Neural progenitor cell (in vitro differentiated cells): ENCODE measurements around the gene BBS4. TPM values are rescaled to one million over a fixed set of nuclear protein-coding genes. Genes with fewer than 3 reads are reported as not detected.

ENCODE experiments used
- DNase-seq: peaks from one replicate; pipeline ENCODE4 v3.0.0-alpha.2; 2016; ENCODE audit warnings: low spot score
- H2AFZ ChIP-seq: fragments of 200-600 bp; sonication (generic); replicated peaks from 2 replicates; pipeline ENCODE4 v1.6.1; 2016; ENCODE audit warnings: antibody characterized with exemption
- H3F3A ChIP-seq: fragments of 200-600 bp; sonication (generic); 2 replicates; pipeline ENCODE4 v1.6.1; 2016; ENCODE audit warnings: antibody characterized with exemption, low read depth
- H3K27ac ChIP-seq: fragments of 200-600 bp; sonication (generic); 2 replicates; pipeline ENCODE4 v1.5.1; 2016; ENCODE audit warnings: mild to moderate bottlenecking
- H3K27me3 ChIP-seq: fragments of 200-600 bp; sonication (generic); 2 replicates; pipeline ENCODE4 v1.6.1; 2016; ENCODE audit warnings: mild to moderate bottlenecking, moderate library complexity
- H3K36me3 ChIP-seq: fragments of 200-600 bp; sonication (generic); 2 replicates; pipeline ENCODE4 v1.5.1; 2016
- H3K4me1 ChIP-seq: fragments of 200-600 bp; sonication (generic); 2 replicates; pipeline ENCODE4 v1.6.1; 2016; ENCODE audit warnings: mixed run types
- H3K4me2 ChIP-seq: fragments of 200-600 bp; sonication (generic); 2 replicates; pipeline ENCODE4 v1.6.1; 2016
- H3K4me3 ChIP-seq: fragments of 200-600 bp; sonication (generic); 2 replicates; pipeline ENCODE4 v1.5.1; 2016
- H3K79me2 ChIP-seq: fragments of 200-600 bp; sonication (generic); 2 replicates; pipeline ENCODE4 v1.6.1; 2016; ENCODE audit warnings: low read depth
- H3K9ac ChIP-seq: fragments of 200-600 bp; sonication (generic); 2 replicates; pipeline ENCODE4 v1.6.1; 2016
- H3K9me3 ChIP-seq: fragments of 200-600 bp; sonication (generic); 2 replicates; pipeline ENCODE4 v1.5.1; 2016; ENCODE audit warnings: low read depth
- H4K20me1 ChIP-seq: fragments of 200-600 bp; sonication (generic); 2 replicates; pipeline ENCODE4 v1.6.1; 2016; ENCODE audit warnings: low read depth
- H3K27ac Mint-ChIP-seq: 3 replicates; pipeline ENCODE4 v1.8.0; 2021; ENCODE audit warnings: mixed read lengths
- H3K27me3 Mint-ChIP-seq: 2 replicates; pipeline ENCODE4 v1.8.0; 2022; ENCODE audit warnings: low read depth, mild to moderate bottlenecking, inconsistent platforms, moderate library complexity, mixed read lengths; ENCODE audit not compliant: insufficient read depth
- H3K36me3 Mint-ChIP-seq: 3 replicates; pipeline ENCODE4 v1.8.0; 2021; ENCODE audit warnings: mixed read lengths
- H3K4me1 Mint-ChIP-seq: 3 replicates; pipeline ENCODE4 v1.8.0; 2021; ENCODE audit warnings: mixed read lengths
- H3K4me3 Mint-ChIP-seq: 3 replicates; pipeline ENCODE4 v1.8.0; 2021; ENCODE audit warnings: mild to moderate bottlenecking, moderate library complexity, mixed read lengths
- H3K9me3 Mint-ChIP-seq: 3 replicates; pipeline ENCODE4 v1.8.0; 2020; ENCODE audit warnings: mixed read lengths
- CTCF ChIP-seq: fragments of 200-600 bp; sonication (generic); IDR thresholded peaks from 2 replicates; pipeline ENCODE4 v1.5.1; 2017; ENCODE audit warnings: antibody characterized with exemption, mild to moderate bottlenecking
- EZH2 ChIP-seq: fragments of 200-600 bp; sonication (generic); IDR thresholded peaks from 2 replicates; pipeline ENCODE4 v1.6.1; 2017; ENCODE audit warnings: antibody characterized with exemption, mild to moderate bottlenecking, moderate library complexity
- EZH2phosphoT487 ChIP-seq: fragments of 200-600 bp; sonication (generic); IDR thresholded peaks from 2 replicates; pipeline ENCODE4 v1.6.1; 2017; ENCODE audit warnings: antibody characterized with exemption
- total RNA-seq: library from RNA; depleted of rRNA; stranded (reverse); fragments of >200 nt; gene quantifications from 2 replicates; pipeline ENCODE4 v1.2.3, GENCODE V29; 2015; ENCODE audit warnings: low replicate concordance

The BBS4 gene
- total RNA-seq, 1 donor from 2014 or later, result 57.5 TPM

- H2AFZ ChIP-seq, result no peak overlapping the region
- no peak overlapping the region for H3K4me3 ChIP-seq
- no peak overlapping the region for H3K9ac ChIP-seq
- no peak overlapping the region for H3K4me3 Mint-ChIP-seq
- H3K4me1 Mint-ChIP-seq, result no peaks in the 10 kb centered on the region
- H3K4me1 ChIP-seq, result no peaks in the 10 kb centered on the region
- no peak overlapping the region for H3K27ac ChIP-seq
- no peak for DNase-seq
- H3K36me3 Mint-ChIP-seq, result peaks cover 46% of the 10 kb centered on the region
- TF ChIP-seq EZH2phosphoT487, result no peak
- no peak for TF ChIP-seq EZH2
- no peak for TF ChIP-seq CTCF
- no peaks in the 10 kb centered on the region for H3K27me3 ChIP-seq
- no peak overlapping the region for H3K4me2 ChIP-seq
- peaks cover 6% of the 10 kb centered on the region for H3K79me2 ChIP-seq
- peaks cover 10% of the 10 kb centered on the region for H3K9me3 Mint-ChIP-seq
- peaks cover 10% of the 10 kb centered on the region for H3K9me3 ChIP-seq
- peaks cover 20% of the 10 kb centered on the region for H3K36me3 ChIP-seq
- no peaks in the 10 kb centered on the region for H3F3A ChIP-seq
- H4K20me1 ChIP-seq, result no peaks in the 10 kb centered on the region
- H3K27ac Mint-ChIP-seq, result no peak overlapping the region
- no peaks in the 10 kb centered on the region for H3K27me3 Mint-ChIP-seq
These were observed 78.6 kb downstream of the BBS4 start for GRCh38 chr15:72764656-72765055.

- Mint-ChIP-seq H3K4me3 (no peak overlapping the region), H3K4me1 (no peaks in the 10 kb centered on the region), H3K36me3 (peaks cover 45% of the 10 kb centered on the region), H3K27ac (no peak overlapping the region), H3K27me3 (no peaks in the 10 kb centered on the region), H3K9me3 (peaks cover 10% of the 10 kb centered on the region)
- H3K36me3 ChIP-seq, result peaks cover 20% of the 10 kb centered on the region
- no peak overlapping the region for H3K4me3 ChIP-seq
- H3K9ac ChIP-seq, result no peak overlapping the region
- no peak for TF ChIP-seq EZH2
- no peak for TF ChIP-seq EZH2phosphoT487
- no peak for TF ChIP-seq CTCF
- no peaks in the 10 kb centered on the region for H3F3A ChIP-seq
- peaks cover 6% of the 10 kb centered on the region for H3K79me2 ChIP-seq
- no peak overlapping the region for H3K27ac ChIP-seq
- H4K20me1 ChIP-seq, result no peaks in the 10 kb centered on the region
- H3K4me2 ChIP-seq, result no peak overlapping the region
- no peaks in the 10 kb centered on the region for H3K27me3 ChIP-seq
- H3K9me3 ChIP-seq, result peaks cover 10% of the 10 kb centered on the region
- no peaks in the 10 kb centered on the region for H3K4me1 ChIP-seq
- no peak for DNase-seq
- no peak overlapping the region for H2AFZ ChIP-seq
These were observed 80.0 kb downstream of the BBS4 start for GRCh38 chr15:72766025-72766424.

GRCh38 chr15:72766780-72767179 is 80.8 kb downstream of the BBS4 start:
- H3K27me3 Mint-ChIP-seq, result no peaks in the 10 kb centered on the region
- H3K4me3 ChIP-seq, result no peak overlapping the region
- H3K36me3 ChIP-seq, result peaks cover 20% of the 10 kb centered on the region

More at GRCh38 chr15:72766780-72767179, 80.8 kb downstream of the BBS4 start:
- H3K4me1 Mint-ChIP-seq, result no peaks in the 10 kb centered on the region
- peaks cover 10% of the 10 kb centered on the region for H3K9me3 Mint-ChIP-seq
- H3K4me3 Mint-ChIP-seq, result no peak overlapping the region
- Histone ChIP-seq H2AFZ (no peak overlapping the region), H3K27me3 (no peaks in the 10 kb centered on the region), H4K20me1 (no peaks in the 10 kb centered on the region), H3K4me2 (no peak overlapping the region), H3K4me1 (peaks cover 4% of the 10 kb centered on the region), H3K79me2 (peaks cover 6% of the 10 kb centered on the region), H3K27ac (no peak overlapping the region), H3F3A (no peaks in the 10 kb centered on the region), H3K9me3 (peaks cover 10% of the 10 kb centered on the region), H3K9ac (no peak overlapping the region)
- H3K27ac Mint-ChIP-seq, result no peak overlapping the region
- no peak for DNase-seq
- no peak for TF ChIP-seq EZH2
- TF ChIP-seq EZH2phosphoT487, result no peak
- no peak for TF ChIP-seq CTCF
- H3K36me3 Mint-ChIP-seq, result peaks cover 46% of the 10 kb centered on the region
